H9 (cell line): ENCODE data around the gene MTMR3. TPM values are rescaled to one million over a fixed set of nuclear protein-coding genes. Genes with fewer than 3 reads are reported as not detected.

Experiments used
- DNase-seq: peaks from one replicate; pipeline ENCODE4 v3.0.0-alpha.2; 2017
- H2AFZ ChIP-seq: one replicate; pipeline ENCODE4 v1.6.1; 2013; ENCODE audit warnings: mild to moderate bottlenecking, low read length, control low read depth, moderate library complexity
- H2AK5ac ChIP-seq: 2 replicates; pipeline ENCODE4 v1.6.1; 2013; ENCODE audit warnings: low read length, control low read depth, mixed read lengths; ENCODE audit not compliant: insufficient read length
- H2BK120ac ChIP-seq: one replicate; pipeline ENCODE4 v1.6.1; 2013; ENCODE audit warnings: low read depth, mild to moderate bottlenecking, low read length, control low read depth, inconsistent platforms; ENCODE audit not compliant: poor library complexity, severe bottlenecking
- H2BK12ac ChIP-seq: 2 replicates; pipeline ENCODE4 v1.6.1; 2013; ENCODE audit warnings: low read length, control low read depth, mixed read lengths, low read depth; ENCODE audit not compliant: insufficient read length
- H2BK15ac ChIP-seq: 2 replicates; pipeline ENCODE4 v1.6.1; 2013; ENCODE audit warnings: low read depth, low read length, control low read depth
- H2BK20ac ChIP-seq: one replicate; pipeline ENCODE4 v1.6.1; 2013; ENCODE audit warnings: low read depth, mild to moderate bottlenecking, low read length, control low read depth, inconsistent platforms; ENCODE audit not compliant: poor library complexity, severe bottlenecking
- H2BK5ac ChIP-seq: 2 replicates; pipeline ENCODE4 v1.6.1; 2013; ENCODE audit warnings: low read length, control low read depth, mixed read lengths; ENCODE audit not compliant: insufficient read length
- H3K14ac ChIP-seq: 2 replicates; pipeline ENCODE4 v1.6.1; 2013; ENCODE audit warnings: low read length, control low read depth; ENCODE audit not compliant: insufficient read depth
- H3K18ac ChIP-seq: 2 replicates; pipeline ENCODE4 v1.6.1; 2013; ENCODE audit warnings: low read depth, mild to moderate bottlenecking, mixed read lengths, low read length, control low read depth; ENCODE audit not compliant: insufficient read length
- H3K23ac ChIP-seq: 2 replicates; pipeline ENCODE4 v1.6.1; 2013; ENCODE audit warnings: low read length, control low read depth, mixed read lengths, low read depth; ENCODE audit not compliant: insufficient read length
- H3K23me2 ChIP-seq: 2 replicates; pipeline ENCODE4 v1.6.1; 2013; ENCODE audit warnings: low read depth, mild to moderate bottlenecking, mixed read lengths, low read length, control low read depth; ENCODE audit not compliant: insufficient read length, poor library complexity, severe bottlenecking
- H3K27ac ChIP-seq: 2 replicates; pipeline ENCODE4 v1.5.1; 2013; ENCODE audit warnings: low read length, control low read depth, mixed read lengths, low read depth; ENCODE audit not compliant: insufficient read length
- H3K27me3 ChIP-seq: 2 replicates; pipeline ENCODE4 v1.6.1; 2013; ENCODE audit warnings: low read length, control low read depth, inconsistent platforms; ENCODE audit not compliant: insufficient read depth
- H3K4ac ChIP-seq: 2 replicates; pipeline ENCODE4 v1.6.1; 2013; ENCODE audit warnings: low read depth, mild to moderate bottlenecking, control low read depth, inconsistent platforms, low read length, moderate library complexity
- H3K4me1 ChIP-seq: 2 replicates; pipeline ENCODE4 v1.6.1; 2013; ENCODE audit warnings: low read length, control low read depth, inconsistent platforms; ENCODE audit not compliant: insufficient read depth
- H3K4me2 ChIP-seq: 2 replicates; pipeline ENCODE4 v1.6.1; 2013; ENCODE audit warnings: low read length, control low read depth, mixed read lengths; ENCODE audit not compliant: insufficient read length, insufficient read depth
- H3K56ac ChIP-seq: 2 replicates; pipeline ENCODE4 v1.6.1; 2013; ENCODE audit warnings: low read depth, mild to moderate bottlenecking, mixed read lengths, low read length, control low read depth; ENCODE audit not compliant: insufficient read length
- H3K79me1 ChIP-seq: 2 replicates; pipeline ENCODE4 v1.6.1; 2013; ENCODE audit warnings: low read depth, mild to moderate bottlenecking, moderate library complexity, low read length, control low read depth, inconsistent platforms; ENCODE audit not compliant: insufficient read depth, poor library complexity, severe bottlenecking
- H3K79me2 ChIP-seq: 2 replicates; pipeline ENCODE4 v1.6.1; 2013; ENCODE audit warnings: low read length, control low read depth, inconsistent platforms; ENCODE audit not compliant: insufficient read depth
- H3K9ac ChIP-seq: 2 replicates; pipeline ENCODE4 v1.6.1; 2013; ENCODE audit warnings: low read length, control low read depth, mixed read lengths; ENCODE audit not compliant: insufficient read length; ENCODE audit errors: extremely low read depth
- H3K9me3 ChIP-seq: one replicate; pipeline ENCODE4 v1.6.1; 2013; ENCODE audit warnings: low read depth, low read length, inconsistent platforms; ENCODE audit not compliant: control insufficient read depth
- H3T11ph ChIP-seq: one replicate; pipeline ENCODE4 v1.6.1; 2013; ENCODE audit warnings: mild to moderate bottlenecking, low read length, control low read depth, inconsistent platforms
- H4K20me1 ChIP-seq: one replicate; pipeline ENCODE4 v1.6.1; 2013; ENCODE audit not compliant: control insufficient read depth, insufficient read length, insufficient read depth
- H4K5ac ChIP-seq: 2 replicates; pipeline ENCODE4 v1.6.1; 2013; ENCODE audit warnings: low read depth, mild to moderate bottlenecking, mixed read lengths, low read length, control low read depth; ENCODE audit not compliant: insufficient read length
- H4K8ac ChIP-seq: replicated peaks from 2 replicates; pipeline ENCODE4 v1.6.1; 2013; ENCODE audit warnings: low read length, control low read depth, mixed read lengths, low read depth; ENCODE audit not compliant: insufficient read length
- H4K91ac ChIP-seq: 2 replicates; pipeline ENCODE4 v1.6.1; 2013; ENCODE audit warnings: low read depth, mild to moderate bottlenecking, moderate library complexity, mixed read lengths, low read length, control low read depth; ENCODE audit not compliant: insufficient read length
- H3K27ac Mint-ChIP-seq, 3 experiments: 2 replicates in 2 of 3; 3 replicates in 1 of 3; pipeline ENCODE4 v1.8.0; 2020 to 2021; ENCODE audit warnings: mixed read lengths in 3 of 3, mild to moderate bottlenecking in 1 of 3, moderate library complexity in 1 of 3
- H3K27me3 Mint-ChIP-seq: 2 replicates; pipeline ENCODE4 v1.8.0; 2021; ENCODE audit warnings: low read depth, mild to moderate bottlenecking, moderate library complexity, mixed read lengths
- H3K36me3 Mint-ChIP-seq, 3 experiments: 2 replicates in 2 of 3; 3 replicates in 1 of 3; pipeline ENCODE4 v1.8.0; 2020 to 2021; ENCODE audit warnings: low read depth in 3 of 3, mixed read lengths in 3 of 3; ENCODE audit not compliant: insufficient read depth in 1 of 3
- H3K4me1 Mint-ChIP-seq, 2 experiments: 2 replicates each; pipeline ENCODE4 v1.8.0; 2020; ENCODE audit warnings: mixed read lengths in 2 of 2
- H3K4me3 Mint-ChIP-seq, 2 experiments: 2 replicates in 1 of 2; 3 replicates in 1 of 2; pipeline ENCODE4 v1.8.0; 2020 to 2021; ENCODE audit warnings: mild to moderate bottlenecking in 2 of 2, mixed read lengths in 2 of 2, moderate library complexity in 1 of 2
- H3K9me3 Mint-ChIP-seq, 2 experiments: 2 replicates in 1 of 2; 3 replicates in 1 of 2; pipeline ENCODE4 v1.8.0; 2020; ENCODE audit warnings: mild to moderate bottlenecking in 2 of 2, mixed read lengths in 2 of 2, moderate library complexity in 1 of 2
- CTCF ChIP-seq: fragments of 200-600 bp; sonication (generic); conservative IDR thresholded peaks from 3 replicates; pipeline ENCODE4 v1.8.0; 2021; ENCODE audit warnings: antibody characterized with exemption, mild to moderate bottlenecking
- WGBS: extraction: QIAGEN DNeasy Blood & Tissue Kit; methylation state at CpG from one replicate; pipeline ENCODE4 v1.1.7; 2013; ENCODE audit warnings: missing lambda C conversion rate, low lambda C conversion rate, mixed read lengths; ENCODE audit not compliant: insufficient read length; ENCODE audit errors: extremely low coverage; 5-methylcytosine and 5-hydroxymethylcytosine counted together
- total RNA-seq: library from RNA; stranded (reverse); gene quantifications from 2 replicates; pipeline ENCODE4 v1.2.1, GENCODE V29; 2021

MTMR3 gene
- total RNA-seq, 1 experiment from 2014 or later = 19.8 TPM

GRCh38 chr22:29867851-29868250 lies 15.1 kb upstream of the MTMR3 start:
- H3K9me3 Mint-ChIP-seq = no peaks in the 10 kb centered on the region
- peaks cover 1% of the 10 kb centered on the region; the same call in 1 of the 2 replicates for H3K27me3 Mint-ChIP-seq
- Histone ChIP-seq H2BK20ac (no peak overlapping the region), H2AFZ (no peak overlapping the region), H3K4me1 (no peaks in the 10 kb centered on the region), H3K23ac (no peak overlapping the region), H2BK120ac (no peak overlapping the region), H3K27me3 (no peaks in the 10 kb centered on the region), H4K8ac (no peak overlapping the region), H3T11ph (no peak overlapping the region), H2BK5ac (no peak overlapping the region), H4K91ac (no peak overlapping the region), H4K20me1 (no peaks in the 10 kb centered on the region), H3K9ac (no peak overlapping the region), H3K9me3 (no peaks in the 10 kb centered on the region), H3K56ac (no peak overlapping the region), H3K79me1 (no peaks in the 10 kb centered on the region), H3K79me2 (no peaks in the 10 kb centered on the region; the same call in 1 of the 2 replicates), H3K27ac (no peak overlapping the region), H3K4ac (no peak overlapping the region), H3K23me2 (no peaks in the 10 kb centered on the region), H3K14ac (no peak overlapping the region), H3K4me2 (no peak overlapping the region), H2BK12ac (no peak overlapping the region), H2BK15ac (no peak overlapping the region), H4K5ac (no peak overlapping the region), H3K18ac (no peak overlapping the region), H2AK5ac (no peak overlapping the region)
- WGBS = no CpG with 5 or more reads among the region's 3 CpGs
- no peaks in the 10 kb centered on the region for H3K36me3 Mint-ChIP-seq
- DNase-seq = no peak
- TF ChIP-seq CTCF = no peak
- no peak overlapping the region for H3K27ac Mint-ChIP-seq
- no peak overlapping the region for H3K4me3 Mint-ChIP-seq
- H3K4me1 Mint-ChIP-seq = peaks cover 16 to 23% of the 10 kb centered on the region in 2 experiments
